H1 (cell line): ENCODE data around the gene PAK5. TPM values are rescaled to one million over a fixed set of nuclear protein-coding genes. Genes with fewer than 3 reads are reported as not detected.

ENCODE experiments used
- GTF2F1 ChIP-seq: IDR thresholded peaks from 2 replicates; pipeline ENCODE4 v1.6.1; 2012; ENCODE audit warnings: low read depth, low read length, improper control_type of control experiment, borderline replicate concordance
- polyA plus RNA-seq, 7 experiments: library from polyadenylated mRNA; depleted of rRNA in 3 of 7; stranded (reverse) in 5 of 7; unstranded in 2 of 7; fragments of >200 nt in 5 of 7; fragments of 200-250 nt in 2 of 7; gene quantifications; 1 replicate in 5 of 7; 2 replicates in 1 of 7; 4 replicates in 1 of 7; pipeline versions ENCODE4 v1.2.1 to v1.2.3, GENCODE V29; 2011 to 2013; ENCODE audit warnings: missing spikeins in 2 of 7, mixed read lengths in 2 of 7
- total RNA-seq: library from RNA; stranded (reverse); fragmentation: NEBNext Ultra II Directional; extraction: Animal tissue kit (Norgen Biotek cat#: 25700); gene quantifications from 2 replicates; pipeline ENCODE4 v1.2.1, GENCODE V29; 2021
- TF ChIP-seq, protein P1 (sequence below): fragments of 300-600 bp; sonication (generic); IDR thresholded peaks from 2 replicates; pipeline ENCODE4 v1.7.1; 2012; ENCODE audit warnings: low read length, moderate library complexity, mild to moderate bottlenecking, inconsistent platforms; ENCODE audit not compliant: insufficient replicate concordance

Gene PAK5
- total and polyA plus RNA-seq, 2 of the 8 experiments (the other 6 are each of a cell fraction or from before 2014, with no cell fraction given) = 0.54 to 0.80 TPM

DNA sequence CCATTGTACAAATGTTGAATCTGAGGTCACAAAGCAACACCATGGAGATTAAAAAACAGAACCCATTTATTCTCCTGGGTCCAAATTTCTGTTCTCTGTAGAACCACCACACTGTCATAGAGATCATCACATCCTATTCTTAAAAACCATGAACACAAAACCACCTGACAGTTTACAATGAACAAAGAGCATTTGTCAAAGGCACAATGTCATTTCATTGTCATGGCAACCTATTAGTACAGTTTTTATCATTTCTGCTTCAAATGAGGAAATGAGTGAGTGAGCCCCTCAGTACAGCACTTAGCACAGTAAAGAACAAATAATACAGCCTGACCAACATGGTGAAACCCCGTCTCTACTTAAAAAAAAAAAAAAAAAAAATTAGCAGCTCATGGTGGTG lies 347.6 kb downstream of the PAK5 start (continued):
- TF ChIP-seq, protein P1, sequence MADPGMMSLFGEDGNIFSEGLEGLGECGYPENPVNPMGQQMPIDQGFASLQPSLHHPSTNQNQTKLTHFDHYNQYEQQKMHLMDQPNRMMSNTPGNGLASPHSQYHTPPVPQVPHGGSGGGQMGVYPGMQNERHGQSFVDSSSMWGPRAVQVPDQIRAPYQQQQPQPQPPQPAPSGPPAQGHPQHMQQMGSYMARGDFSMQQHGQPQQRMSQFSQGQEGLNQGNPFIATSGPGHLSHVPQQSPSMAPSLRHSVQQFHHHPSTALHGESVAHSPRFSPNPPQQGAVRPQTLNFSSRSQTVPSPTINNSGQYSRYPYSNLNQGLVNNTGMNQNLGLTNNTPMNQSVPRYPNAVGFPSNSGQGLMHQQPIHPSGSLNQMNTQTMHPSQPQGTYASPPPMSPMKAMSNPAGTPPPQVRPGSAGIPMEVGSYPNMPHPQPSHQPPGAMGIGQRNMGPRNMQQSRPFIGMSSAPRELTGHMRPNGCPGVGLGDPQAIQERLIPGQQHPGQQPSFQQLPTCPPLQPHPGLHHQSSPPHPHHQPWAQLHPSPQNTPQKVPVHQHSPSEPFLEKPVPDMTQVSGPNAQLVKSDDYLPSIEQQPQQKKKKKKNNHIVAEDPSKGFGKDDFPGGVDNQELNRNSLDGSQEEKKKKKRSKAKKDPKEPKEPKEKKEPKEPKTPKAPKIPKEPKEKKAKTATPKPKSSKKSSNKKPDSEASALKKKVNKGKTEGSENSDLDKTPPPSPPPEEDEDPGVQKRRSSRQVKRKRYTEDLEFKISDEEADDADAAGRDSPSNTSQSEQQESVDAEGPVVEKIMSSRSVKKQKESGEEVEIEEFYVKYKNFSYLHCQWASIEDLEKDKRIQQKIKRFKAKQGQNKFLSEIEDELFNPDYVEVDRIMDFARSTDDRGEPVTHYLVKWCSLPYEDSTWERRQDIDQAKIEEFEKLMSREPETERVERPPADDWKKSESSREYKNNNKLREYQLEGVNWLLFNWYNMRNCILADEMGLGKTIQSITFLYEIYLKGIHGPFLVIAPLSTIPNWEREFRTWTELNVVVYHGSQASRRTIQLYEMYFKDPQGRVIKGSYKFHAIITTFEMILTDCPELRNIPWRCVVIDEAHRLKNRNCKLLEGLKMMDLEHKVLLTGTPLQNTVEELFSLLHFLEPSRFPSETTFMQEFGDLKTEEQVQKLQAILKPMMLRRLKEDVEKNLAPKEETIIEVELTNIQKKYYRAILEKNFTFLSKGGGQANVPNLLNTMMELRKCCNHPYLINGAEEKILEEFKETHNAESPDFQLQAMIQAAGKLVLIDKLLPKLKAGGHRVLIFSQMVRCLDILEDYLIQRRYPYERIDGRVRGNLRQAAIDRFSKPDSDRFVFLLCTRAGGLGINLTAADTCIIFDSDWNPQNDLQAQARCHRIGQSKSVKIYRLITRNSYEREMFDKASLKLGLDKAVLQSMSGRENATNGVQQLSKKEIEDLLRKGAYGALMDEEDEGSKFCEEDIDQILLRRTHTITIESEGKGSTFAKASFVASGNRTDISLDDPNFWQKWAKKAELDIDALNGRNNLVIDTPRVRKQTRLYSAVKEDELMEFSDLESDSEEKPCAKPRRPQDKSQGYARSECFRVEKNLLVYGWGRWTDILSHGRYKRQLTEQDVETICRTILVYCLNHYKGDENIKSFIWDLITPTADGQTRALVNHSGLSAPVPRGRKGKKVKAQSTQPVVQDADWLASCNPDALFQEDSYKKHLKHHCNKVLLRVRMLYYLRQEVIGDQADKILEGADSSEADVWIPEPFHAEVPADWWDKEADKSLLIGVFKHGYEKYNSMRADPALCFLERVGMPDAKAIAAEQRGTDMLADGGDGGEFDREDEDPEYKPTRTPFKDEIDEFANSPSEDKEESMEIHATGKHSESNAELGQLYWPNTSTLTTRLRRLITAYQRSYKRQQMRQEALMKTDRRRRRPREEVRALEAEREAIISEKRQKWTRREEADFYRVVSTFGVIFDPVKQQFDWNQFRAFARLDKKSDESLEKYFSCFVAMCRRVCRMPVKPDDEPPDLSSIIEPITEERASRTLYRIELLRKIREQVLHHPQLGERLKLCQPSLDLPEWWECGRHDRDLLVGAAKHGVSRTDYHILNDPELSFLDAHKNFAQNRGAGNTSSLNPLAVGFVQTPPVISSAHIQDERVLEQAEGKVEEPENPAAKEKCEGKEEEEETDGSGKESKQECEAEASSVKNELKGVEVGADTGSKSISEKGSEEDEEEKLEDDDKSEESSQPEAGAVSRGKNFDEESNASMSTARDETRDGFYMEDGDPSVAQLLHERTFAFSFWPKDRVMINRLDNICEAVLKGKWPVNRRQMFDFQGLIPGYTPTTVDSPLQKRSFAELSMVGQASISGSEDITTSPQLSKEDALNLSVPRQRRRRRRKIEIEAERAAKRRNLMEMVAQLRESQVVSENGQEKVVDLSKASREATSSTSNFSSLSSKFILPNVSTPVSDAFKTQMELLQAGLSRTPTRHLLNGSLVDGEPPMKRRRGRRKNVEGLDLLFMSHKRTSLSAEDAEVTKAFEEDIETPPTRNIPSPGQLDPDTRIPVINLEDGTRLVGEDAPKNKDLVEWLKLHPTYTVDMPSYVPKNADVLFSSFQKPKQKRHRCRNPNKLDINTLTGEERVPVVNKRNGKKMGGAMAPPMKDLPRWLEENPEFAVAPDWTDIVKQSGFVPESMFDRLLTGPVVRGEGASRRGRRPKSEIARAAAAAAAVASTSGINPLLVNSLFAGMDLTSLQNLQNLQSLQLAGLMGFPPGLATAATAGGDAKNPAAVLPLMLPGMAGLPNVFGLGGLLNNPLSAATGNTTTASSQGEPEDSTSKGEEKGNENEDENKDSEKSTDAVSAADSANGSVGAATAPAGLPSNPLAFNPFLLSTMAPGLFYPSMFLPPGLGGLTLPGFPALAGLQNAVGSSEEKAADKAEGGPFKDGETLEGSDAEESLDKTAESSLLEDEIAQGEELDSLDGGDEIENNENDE = no peak
- TF ChIP-seq GTF2F1 = no peak
